ENCODE data around the gene ZFP1.

GRCh38 chr16:75118943-75119539, 29.3 kb upstream of the ZFP1 start:
- TF ChIP-seq POLR2A (IDR thresholded peaks at IDR 0.05) (no peak), CTCF (IDR thresholded peaks at IDR 0.05) (no peak), POLR2AphosphoS5 (IDR thresholded peaks at IDR 0.05) (no peak), EP300 (IDR thresholded peaks at IDR 0.05) (no peak)

All from upper lobe of left lung (tissue), 4 donors.